Measurements from ENCODE around the gene ATF6. TPM values are rescaled to one million over a fixed set of nuclear protein-coding genes. Genes with fewer than 3 reads are reported as not detected.

Gene ATF6
- polyA plus RNA-seq, 2 of the 4 experiments (the other 2 are of a cell fraction): 8.6 to 28.0 TPM

DNA sequence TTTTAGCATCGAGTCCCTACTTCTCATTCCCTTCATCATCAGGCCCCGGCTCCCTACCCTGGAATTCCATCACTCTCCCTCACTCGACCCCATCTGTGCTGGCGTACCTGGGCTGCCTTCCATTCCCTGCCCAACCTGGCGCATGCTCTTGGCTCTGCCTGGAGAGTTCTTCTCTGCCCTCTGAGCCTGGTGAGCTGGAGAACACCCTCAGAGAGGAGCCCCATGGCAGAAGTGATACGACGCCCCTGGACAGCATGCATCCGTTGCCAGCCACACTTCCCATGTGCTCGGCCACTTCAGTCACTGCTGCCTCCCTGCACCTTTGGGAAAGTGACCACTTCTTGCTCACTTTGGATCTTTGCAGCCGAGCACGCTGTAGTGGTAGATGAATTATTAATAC, 227.5 kb downstream of the ATF6 start:
- Histone ChIP-seq H3K27ac (no peak overlapping the region), H3K4me2 (no peak overlapping the region), H3K4me1 (no peaks in the 10 kb centered on the region), H3K9me3 (no peaks in the 10 kb centered on the region), H3K4me3 (no peak overlapping the region)
- WGBS (ENCODE audit: missing lambda C conversion rate): 66% methylated on average over 11 of the region's 11 CpGs
- POLR2A ChIA-PET: no interaction called here
- ATAC-seq (no peak), FAIRE-seq (no peak), DNase-seq (ENCODE audit: low read depth in 1 of 2, low spot score in 1 of 2) (no peak)
- CTCF ChIA-PET: interaction anchor here (1.8 kb wide), 1 partner anchor 201 kb away, joined by 4 read pairs; no protein-coding TSS in a partner anchor
- TF ChIP-seq MAFK (IDR thresholded peaks at IDR 0.05; ENCODE audit: partially characterized antibody): no peak
- no peak for TF ChIP-seq NR3C1 (IDR thresholded peaks at IDR 0.05)
- no peak for TF ChIP-seq HEYL (CRISPR knock-in tag; IDR thresholded peaks at IDR 0.05)
- TF ChIP-seq SREBF2 (IDR thresholded peaks at IDR 0.05): no peak
- no peak for TF ChIP-seq FOSL2 (IDR thresholded peaks at IDR 0.05)
- TF ChIP-seq FOSL2 (CRISPR knock-in tag; IDR thresholded peaks at IDR 0.05): no peak
- no peak for TF ChIP-seq RNF2 (IDR thresholded peaks at IDR 0.05; ENCODE audit: borderline replicate concordance, low read depth)
- no peak for TF ChIP-seq EP300 (IDR thresholded peaks at IDR 0.05)
- TF ChIP-seq MYC (IDR thresholded peaks at IDR 0.05; ENCODE audit: borderline replicate concordance, low read length): no peak
- TF ChIP-seq, protein P1, sequence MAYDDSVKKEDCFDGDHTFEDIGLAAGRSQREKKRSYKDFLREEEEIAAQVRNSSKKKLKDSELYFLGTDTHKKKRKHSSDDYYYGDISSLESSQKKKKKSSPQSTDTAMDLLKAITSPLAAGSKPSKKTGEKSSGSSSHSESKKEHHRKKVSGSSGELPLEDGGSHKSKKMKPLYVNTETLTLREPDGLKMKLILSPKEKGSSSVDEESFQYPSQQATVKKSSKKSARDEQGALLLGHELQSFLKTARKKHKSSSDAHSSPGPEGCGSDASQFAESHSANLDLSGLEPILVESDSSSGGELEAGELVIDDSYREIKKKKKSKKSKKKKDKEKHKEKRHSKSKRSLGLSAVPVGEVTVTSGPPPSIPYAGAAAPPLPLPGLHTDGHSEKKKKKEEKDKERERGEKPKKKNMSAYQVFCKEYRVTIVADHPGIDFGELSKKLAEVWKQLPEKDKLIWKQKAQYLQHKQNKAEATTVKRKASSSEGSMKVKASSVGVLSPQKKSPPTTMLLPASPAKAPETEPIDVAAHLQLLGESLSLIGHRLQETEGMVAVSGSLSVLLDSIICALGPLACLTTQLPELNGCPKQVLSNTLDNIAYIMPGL (CRISPR knock-in tag; IDR thresholded peaks at IDR 0.05; ENCODE audit: borderline replicate concordance): no peak
- TF ChIP-seq CHD2 (IDR thresholded peaks at IDR 0.05; ENCODE audit: low read length, partially characterized antibody): no peak

DNA sequence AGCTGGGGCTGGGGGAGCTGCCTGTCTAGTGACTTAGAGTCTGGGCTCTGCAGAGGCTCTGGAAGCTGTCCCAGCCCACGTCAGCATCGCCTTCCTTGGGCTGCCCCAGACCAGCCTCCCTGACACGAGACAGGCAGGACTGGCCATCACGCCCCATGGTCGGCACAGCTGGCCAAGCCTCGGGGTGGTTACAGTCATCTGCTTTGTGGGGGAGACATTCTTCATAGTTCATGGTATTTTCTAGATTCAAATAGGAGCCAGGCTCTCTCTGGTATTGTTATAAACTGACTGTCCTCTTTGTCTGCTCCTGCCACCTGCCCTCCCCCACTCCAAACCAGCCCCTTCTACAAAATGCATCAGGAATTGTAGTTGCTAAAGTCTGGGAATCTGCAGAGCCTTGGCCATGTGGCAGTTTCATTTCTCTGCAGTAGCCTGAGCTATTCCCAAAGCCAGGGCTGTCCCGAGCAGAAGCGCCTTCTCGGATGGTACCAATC, 228.1 kb downstream of the ATF6 start:
- Histone ChIP-seq H3K4me1 (no peaks in the 10 kb centered on the region), H3K27ac (no peak overlapping the region), H3K9me3 (no peaks in the 10 kb centered on the region), H3K4me3 (no peak overlapping the region), H3K4me2 (no peak overlapping the region)
- 64% methylated on average over 9 of the region's 9 CpGs for WGBS (ENCODE audit: missing lambda C conversion rate)
- ChIA-PET POLR2A (no interaction called here), CTCF (interaction anchor here (1.3 to 1.8 kb wide), 3 partner anchors 12 to 202 kb away, joined by 3 to 4 read pairs (median 3); no protein-coding TSS in a partner anchor)
- FAIRE-seq: no peak
- no peak for ATAC-seq
- TF ChIP-seq POLR2AphosphoS2 (conservative IDR thresholded peaks at IDR 0.05; ENCODE audit: low read length): no peak
- DNase-seq (ENCODE audit: low read depth in 1 of 2, low spot score in 1 of 2): no peak

DNA sequence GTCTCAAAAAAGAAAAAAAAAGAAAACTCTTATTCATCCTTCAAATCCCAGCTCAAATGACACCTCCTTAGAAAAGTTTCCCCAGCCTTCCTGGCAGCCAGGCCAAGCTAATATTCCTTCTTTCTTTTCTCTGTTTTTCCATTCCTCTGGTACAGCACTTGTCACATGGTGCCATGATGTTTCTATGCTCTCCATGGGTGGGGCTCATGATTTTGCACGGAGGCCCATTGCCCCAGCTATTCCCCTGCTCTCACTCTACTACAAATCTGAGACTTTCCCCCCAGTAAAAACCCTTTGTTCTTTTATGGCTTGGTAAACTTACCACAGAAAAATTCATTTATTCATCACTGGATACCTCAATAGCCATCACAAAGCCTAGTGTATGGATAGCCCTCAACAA, 231.0 kb downstream of the ATF6 start:
- H3K4me2 ChIP-seq: no peak overlapping the region
- no peak for TF ChIP-seq RARB (CRISPR knock-in tag; IDR thresholded peaks at IDR 0.05)
- no peak for TF ChIP-seq RNF2 (IDR thresholded peaks at IDR 0.05; ENCODE audit: borderline replicate concordance, low read depth)
- TF ChIP-seq RAD21 (conservative IDR thresholded peaks at IDR 0.05 in 1 of 2, IDR thresholded peaks at IDR 0.05 in 1 of 2): no peak
- TF ChIP-seq TFCP2L1 (CRISPR knock-in tag; IDR thresholded peaks at IDR 0.05): no peak
- TF ChIP-seq, protein P2, sequence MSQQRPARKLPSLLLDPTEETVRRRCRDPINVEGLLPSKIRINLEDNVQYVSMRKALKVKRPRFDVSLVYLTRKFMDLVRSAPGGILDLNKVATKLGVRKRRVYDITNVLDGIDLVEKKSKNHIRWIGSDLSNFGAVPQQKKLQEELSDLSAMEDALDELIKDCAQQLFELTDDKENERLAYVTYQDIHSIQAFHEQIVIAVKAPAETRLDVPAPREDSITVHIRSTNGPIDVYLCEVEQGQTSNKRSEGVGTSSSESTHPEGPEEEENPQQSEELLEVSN (IDR thresholded peaks at IDR 0.05; ENCODE audit: borderline replicate concordance, low read depth): no peak
- no peak for TF ChIP-seq NFE2L2 (conservative IDR thresholded peaks at IDR 0.05; ENCODE audit: low read length)
- no peak for TF ChIP-seq FOXS1 (CRISPR knock-in tag; IDR thresholded peaks at IDR 0.05)
- no peak for TF ChIP-seq SMC3 (IDR thresholded peaks at IDR 0.05)
- TF ChIP-seq BHLHE40 (IDR thresholded peaks at IDR 0.05; ENCODE audit: low read depth, low read length): no peak
- TF ChIP-seq, protein P3, sequence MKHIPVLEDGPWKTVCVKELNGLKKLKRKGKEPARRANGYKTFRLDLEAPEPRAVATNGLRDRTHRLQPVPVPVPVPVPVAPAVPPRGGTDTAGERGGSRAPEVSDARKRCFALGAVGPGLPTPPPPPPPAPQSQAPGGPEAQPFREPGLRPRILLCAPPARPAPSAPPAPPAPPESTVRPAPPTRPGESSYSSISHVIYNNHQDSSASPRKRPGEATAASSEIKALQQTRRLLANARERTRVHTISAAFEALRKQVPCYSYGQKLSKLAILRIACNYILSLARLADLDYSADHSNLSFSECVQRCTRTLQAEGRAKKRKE (CRISPR knock-in tag; IDR thresholded peaks at IDR 0.05; ENCODE audit: low read depth): no peak
- TF ChIP-seq CEBPB (IDR thresholded peaks at IDR 0.05): no peak
- TF ChIP-seq CBX8 (IDR thresholded peaks at IDR 0.05): no peak
- TF ChIP-seq FOSL2 (IDR thresholded peaks at IDR 0.05): no peak
- no peak for TF ChIP-seq FOSL2 (CRISPR knock-in tag; IDR thresholded peaks at IDR 0.05)
- TF ChIP-seq MAFK (IDR thresholded peaks at IDR 0.05; ENCODE audit: partially characterized antibody): no peak
- TF ChIP-seq CBX2 (IDR thresholded peaks at IDR 0.05; ENCODE audit: borderline replicate concordance, low read depth): no peak
- TF ChIP-seq, protein P4, sequence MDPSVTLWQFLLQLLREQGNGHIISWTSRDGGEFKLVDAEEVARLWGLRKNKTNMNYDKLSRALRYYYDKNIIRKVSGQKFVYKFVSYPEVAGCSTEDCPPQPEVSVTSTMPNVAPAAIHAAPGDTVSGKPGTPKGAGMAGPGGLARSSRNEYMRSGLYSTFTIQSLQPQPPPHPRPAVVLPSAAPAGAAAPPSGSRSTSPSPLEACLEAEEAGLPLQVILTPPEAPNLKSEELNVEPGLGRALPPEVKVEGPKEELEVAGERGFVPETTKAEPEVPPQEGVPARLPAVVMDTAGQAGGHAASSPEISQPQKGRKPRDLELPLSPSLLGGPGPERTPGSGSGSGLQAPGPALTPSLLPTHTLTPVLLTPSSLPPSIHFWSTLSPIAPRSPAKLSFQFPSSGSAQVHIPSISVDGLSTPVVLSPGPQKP (IDR thresholded peaks at IDR 0.05; ENCODE audit: low read depth, low read length): no peak
- TF ChIP-seq POLR2A (IDR thresholded peaks at IDR 0.05; ENCODE audit: low read length): no peak
- TF ChIP-seq, protein P5, sequence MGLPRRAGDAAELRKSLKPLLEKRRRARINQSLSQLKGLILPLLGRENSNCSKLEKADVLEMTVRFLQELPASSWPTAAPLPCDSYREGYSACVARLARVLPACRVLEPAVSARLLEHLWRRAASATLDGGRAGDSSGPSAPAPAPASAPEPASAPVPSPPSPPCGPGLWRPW (IDR thresholded peaks at IDR 0.05): no peak
- no peak for FAIRE-seq
- H3K4me3 ChIP-seq: no peak overlapping the region
- DNase-seq (ENCODE audit: low read depth in 1 of 2, low spot score in 1 of 2): no peak
- POLR2A ChIA-PET: no interaction called here
- WGBS (ENCODE audit: missing lambda C conversion rate): 23% methylated on average over 1 of the region's 1 CpG
- CTCF ChIA-PET: no interaction called here
- no peaks in the 10 kb centered on the region for H3K4me1 ChIP-seq
- no peak overlapping the region for H3K27ac ChIP-seq
- no peak for ATAC-seq
- no peaks in the 10 kb centered on the region for H3K9me3 ChIP-seq
